EH (cell line): ENCODE data around the gene SLA2.

Experiments used
- DNase-seq: peaks from one replicate; pipeline ENCODE4 v3.0.0-alpha.2; 2015; ENCODE audit warnings: low read depth

SLA2 gene

GRCh38 chr20:36607586-36608387, 38.2 kb downstream of the SLA2 start:
- DNase-seq: no peak

- DNase-seq: peak; percentile 46
These were observed 39.6 kb downstream of the SLA2 start for GRCh38 chr20:36606158-36607066.

- DNase-seq: peak; percentile 98
These were observed 40.4 kb downstream of the SLA2 start, which contains the start of gene RAB5IF for GRCh38 chr20:36605399-36606157. TSS of gene RAB5IF (plus strand) at chr20:36605779. CDS start at chr20:36605952, 173 bp downstream.

- peak; percentile 32 for DNase-seq
These were observed 41.0 kb downstream of the SLA2 start for GRCh38 chr20:36604952-36605398.

- no peak for DNase-seq
These were observed 44.5 kb downstream of the SLA2 start for GRCh38 chr20:36601540-36601939.

GRCh38 chr20:36599912-36600345, 46.1 kb downstream of the SLA2 start:
- DNase-seq: no peak

GRCh38 chr20:36593347-36593929, 52.6 kb downstream of the SLA2 start:
- no peak for DNase-seq

GRCh38 chr20:36591854-36592641, 53.9 kb downstream of the SLA2 start:
- peak; percentile 72 for DNase-seq

GRCh38 chr20:36591281-36591680, 54.7 kb downstream of the SLA2 start:
- no peak for DNase-seq

- DNase-seq: no peak
These were observed 58.5 kb downstream of the SLA2 start for GRCh38 chr20:36587388-36588070.

- DNase-seq: peak; percentile 88
These were observed 60.4 kb downstream of the SLA2 start for GRCh38 chr20:36585410-36586125.

- no peak for DNase-seq
These were observed 61.9 kb downstream of the SLA2 start for GRCh38 chr20:36584018-36584481.

- DNase-seq: no peak
These were observed 63.2 kb downstream of the SLA2 start for GRCh38 chr20:36582821-36583220.

- DNase-seq: no peak
These were observed 63.7 kb downstream of the SLA2 start for GRCh38 chr20:36582322-36582721.

GRCh38 chr20:36579996-36580545, 65.9 kb downstream of the SLA2 start:
- peak; percentile 62 for DNase-seq

- no peak for DNase-seq
These were observed 67.5 kb downstream of the SLA2 start for GRCh38 chr20:36578356-36579041.

- no peak for DNase-seq
These were observed 69.9 kb downstream of the SLA2 start for GRCh38 chr20:36576081-36576445.

- peak; percentile 53 for DNase-seq
These were observed 71.4 kb downstream of the SLA2 start for GRCh38 chr20:36574366-36575135.
